ENCODE results near the gene SMIM23. TPM values are rescaled to one million over a fixed set of nuclear protein-coding genes. Genes with fewer than 3 reads are reported as not detected.

The SMIM23 gene
- total and polyA plus RNA-seq, 2 donors (not counting 3 experiments of a cell fraction or from before 2014, with no cell fraction given), result not detected

- no TSS peak for BruUV-seq (replicated peaks)
- H3K9me1 ChIP-seq (replicated peaks; ENCODE audit: control insufficient read depth, extremely low read depth, insufficient read depth, low read length), result no peaks in the 10 kb centered on the region
- peak overlapping the region; percentile 42 for H2AFZ ChIP-seq (ENCODE audit: low read depth, low read length)
- H3K36me3 ChIP-seq (ENCODE audit: control insufficient read depth in 2 of 2, extremely low read depth in 1 of 2, insufficient read depth in 2 of 2, low read length in 2 of 2), result no peaks in the 10 kb centered on the region
- ChIA-PET CTCF (no interaction called here), POLR2A (no interaction called here)
- H3K9me3 ChIP-seq (replicated peaks; ENCODE audit: control insufficient read depth, insufficient read depth, low read length), result no peaks in the 10 kb centered on the region
- peaks cover 11% of the 10 kb centered on the region for H3K4me1 ChIP-seq (ENCODE audit: control insufficient read depth, extremely low read depth, insufficient read depth, low read length)
- intact Hi-C loops (cut with micrococcal nuclease) (no loop called here), dilution Hi-C loops (cut with MboI; ENCODE audit: extremely low pct_ligation_motif_present, low sequenced_read_pairs) (no loop called here)
- no peak for TF ChIP-seq EZH2 (IDR thresholded peaks at IDR 0.05; ENCODE audit: borderline replicate concordance, low read depth, low read length, severe bottlenecking)
- no peak for TF ChIP-seq MAX (IDR thresholded peaks at IDR 0.05; ENCODE audit: insufficient read depth, insufficient read length)
- TF ChIP-seq FOS (IDR thresholded peaks at IDR 0.05; ENCODE audit: borderline replicate concordance, insufficient read depth, low read length), result no peak
- TF ChIP-seq JUN (IDR thresholded peaks at IDR 0.05; ENCODE audit: borderline replicate concordance, insufficient read depth, insufficient read length, low read depth), result no peak
- TF ChIP-seq POLR2AphosphoS5 (IDR thresholded peaks at IDR 0.05; ENCODE audit: insufficient read depth, low read depth, low read length), result no peak
- TF ChIP-seq GATA2 (IDR thresholded peaks at IDR 0.05; ENCODE audit: insufficient read depth, insufficient read length, low read depth, low read length), result no peak
- TF ChIP-seq MYC (IDR thresholded peaks at IDR 0.05; ENCODE audit: low read depth, low read length), result no peak
- TF ChIP-seq POLR2A (IDR thresholded peaks at IDR 0.05; ENCODE audit: low read depth, low read length), result no peak
- TF ChIP-seq CTCF (IDR thresholded peaks at IDR 0.05; ENCODE audit: extremely low read depth in 1 of 2, insufficient read depth in 1 of 2, low read depth in 1 of 2, low read length in 2 of 2), result no peak
- no peak overlapping the region for H3K27ac ChIP-seq (ENCODE audit: insufficient read depth, low read depth, low read length)
- H3K9ac ChIP-seq (replicated peaks; ENCODE audit: extremely low read depth, insufficient read depth, low read length), result no peak overlapping the region
- H4K20me1 ChIP-seq (replicated peaks; ENCODE audit: control insufficient read depth, extremely low read depth, insufficient read depth, low read length), result no peaks in the 10 kb centered on the region
- H3K4me3 ChIP-seq (replicated peaks in 1 of 3; ENCODE audit: insufficient read depth in 1 of 3, low read depth in 1 of 3, low read length in 3 of 3), result no peak overlapping the region
- FAIRE-seq (no peak), DNase-seq (ENCODE audit: low read depth, low spot score) (peak; percentile 28)
- H3K27me3 ChIP-seq (ENCODE audit: control insufficient read depth in 2 of 2, insufficient read depth in 2 of 2, low read length in 2 of 2), result peaks cover 0 to 5% of the 10 kb centered on the region in 2 experiments
- no peaks in the 10 kb centered on the region for H3K79me2 ChIP-seq (ENCODE audit: control insufficient read depth, insufficient read depth, low read length)
- H3K4me2 ChIP-seq (ENCODE audit: insufficient read depth, low read length), result no peak overlapping the region
Measured at GRCh38 chr5:171762903-171763302, 22.7 kb upstream of the SMIM23 start.
